ENCODE measurements around the gene CBX4.

The CBX4 gene

DNA sequence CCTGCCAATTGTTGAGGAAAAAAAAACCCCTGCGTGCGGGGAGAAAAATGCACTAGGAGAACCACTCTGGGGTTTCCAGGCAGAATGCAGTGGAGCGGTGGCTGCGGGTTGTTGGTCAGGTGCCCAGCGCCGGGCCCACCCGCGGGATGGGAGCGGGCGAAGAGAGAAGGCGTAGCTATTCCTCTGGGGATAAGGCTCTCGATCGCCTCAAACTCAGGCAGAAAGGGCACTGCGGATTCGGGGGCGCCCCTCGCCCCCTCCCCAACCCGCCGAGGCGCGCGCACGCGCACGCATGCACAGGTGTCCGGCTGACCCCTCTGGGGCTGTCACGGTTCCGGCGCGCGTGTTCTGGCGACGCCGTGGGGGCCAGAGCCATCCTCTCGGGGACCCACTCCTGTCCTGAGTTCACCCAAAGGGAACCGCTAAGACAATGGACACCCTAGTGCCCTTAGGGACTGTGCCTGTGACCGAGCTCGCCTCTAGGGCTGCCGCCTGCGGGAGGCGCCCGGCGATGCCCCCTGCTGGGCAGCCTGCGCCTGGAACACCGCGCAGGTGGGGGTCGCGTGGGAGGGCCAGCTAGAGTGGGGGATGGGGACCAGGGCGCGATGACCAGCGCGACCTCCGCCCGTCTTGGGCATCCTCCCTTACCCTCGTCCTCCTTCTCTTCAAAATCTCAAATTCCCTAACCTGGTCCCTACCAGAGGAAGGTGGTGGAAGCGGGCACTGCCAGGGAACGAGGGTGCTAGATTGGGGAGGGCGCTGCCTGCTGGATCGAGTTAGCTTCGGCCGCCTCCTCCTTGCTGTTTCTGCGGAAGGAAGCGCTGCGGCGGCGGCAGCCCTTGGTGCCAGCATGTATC lies 28.0 kb downstream of the CBX4 start:
- peak; percentile 57 to 61 for DNase-seq

DNA sequence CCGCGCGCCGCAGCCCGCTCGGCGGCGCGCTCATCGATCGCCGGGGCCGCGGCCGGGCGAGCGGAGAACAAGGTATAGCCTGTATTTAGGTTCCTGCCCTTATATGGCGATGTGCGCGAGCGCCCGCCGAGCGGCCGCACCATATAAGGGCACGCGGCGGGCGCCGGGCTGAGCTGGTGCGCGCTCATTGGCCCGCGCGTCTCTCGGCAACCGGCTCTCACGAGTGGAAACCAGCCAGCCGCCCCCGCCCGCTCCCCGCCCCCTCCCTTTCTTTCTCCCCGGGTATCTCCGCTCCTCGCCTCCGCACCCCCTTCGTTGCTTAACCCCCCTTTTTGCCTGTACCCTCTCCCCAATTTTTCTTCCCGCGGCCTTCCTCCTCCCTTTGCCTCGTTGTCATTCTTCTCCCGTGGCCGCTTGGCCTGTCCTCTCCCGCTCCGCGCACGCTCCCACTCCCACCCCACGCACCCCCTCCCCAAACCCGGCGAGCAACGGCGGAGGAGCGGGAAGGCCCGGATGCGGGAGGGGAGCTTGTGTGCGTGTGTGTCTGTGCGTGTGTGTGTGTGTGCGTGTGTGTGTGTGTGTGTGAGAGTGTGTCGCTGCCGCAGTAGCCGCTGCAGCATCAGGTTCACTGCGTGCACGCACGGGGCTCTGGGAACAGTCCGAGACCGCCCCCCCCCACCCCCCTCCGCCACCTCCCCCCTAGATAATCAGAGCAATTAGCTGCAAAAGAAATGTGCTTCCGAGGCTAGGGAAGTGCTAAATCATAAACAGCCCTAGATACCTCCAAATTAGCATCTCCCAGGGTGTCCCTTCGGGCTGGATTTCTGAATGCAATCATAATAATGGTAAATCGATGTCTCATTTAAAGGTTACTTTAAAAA lies 28.9 kb downstream of the CBX4 start:
- DNase-seq = peak; percentile 77 to 79

DNA sequence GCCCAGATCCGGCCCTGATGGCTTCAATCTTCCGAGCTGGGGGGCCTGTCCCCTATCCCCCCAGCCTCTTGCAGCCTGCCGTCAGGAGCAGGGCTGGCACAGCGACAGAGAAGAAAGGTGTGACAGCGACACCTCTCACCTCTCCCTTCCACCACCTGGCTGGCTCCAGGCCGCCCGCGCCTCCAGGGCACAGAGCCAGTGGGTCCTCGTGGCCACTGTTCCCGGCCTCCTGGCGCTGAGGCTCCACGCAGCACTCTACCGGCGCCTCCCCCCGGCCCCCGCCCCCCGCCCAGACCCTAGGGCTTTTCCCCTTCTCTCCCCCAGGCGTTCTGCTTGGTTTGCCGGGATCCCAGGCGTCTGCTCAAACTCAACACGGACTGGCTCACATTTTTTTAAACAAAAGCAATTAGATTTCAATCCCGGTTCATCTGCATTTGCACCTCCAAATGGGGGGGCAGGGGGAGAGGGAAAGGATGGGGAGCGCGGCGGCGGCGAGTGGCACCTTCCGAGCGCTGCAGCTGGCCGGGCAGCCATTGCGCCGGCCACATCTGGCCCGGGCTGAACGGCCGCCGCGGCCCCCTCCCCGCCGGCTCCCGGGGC lies 29.6 kb downstream of the CBX4 start:
- DNase-seq = no peak

DNA sequence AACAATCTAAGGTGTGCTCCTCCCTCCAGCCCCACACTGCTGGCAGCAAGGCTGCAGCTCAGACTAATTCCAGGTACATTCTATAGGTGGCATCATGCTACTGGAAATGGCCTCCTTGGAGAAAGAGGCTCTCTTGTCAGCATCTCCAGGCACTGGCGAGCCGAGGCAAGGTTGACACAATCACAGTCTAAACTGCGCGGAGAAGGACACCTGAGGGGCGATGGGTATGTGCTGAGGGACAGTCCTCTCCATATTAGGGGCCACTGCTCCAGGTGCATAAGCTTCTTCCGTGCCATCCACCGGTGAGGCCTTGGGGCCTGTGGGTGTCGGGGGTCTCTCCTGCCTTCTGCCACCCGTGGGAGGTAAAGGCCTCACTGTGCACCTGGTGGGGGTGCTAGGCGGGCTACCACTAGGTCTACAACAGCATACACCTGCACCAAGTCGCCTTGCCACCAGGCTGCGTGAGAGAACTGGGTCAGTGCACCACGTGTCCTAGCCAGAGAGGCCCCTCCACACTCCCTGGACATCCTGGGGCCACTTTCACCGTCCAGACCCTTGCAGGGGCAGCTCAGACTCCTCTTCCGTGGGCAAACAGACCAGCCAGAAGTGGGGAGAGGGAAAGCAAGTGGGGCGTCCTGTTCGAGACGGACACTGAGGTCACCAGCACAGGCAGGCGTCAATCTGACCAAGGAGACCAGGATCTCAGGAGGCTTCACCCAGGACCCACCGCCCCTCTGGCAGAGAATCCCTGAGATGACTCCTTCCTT lies 30.3 kb downstream of the CBX4 start:
- peak; percentile 49 to 53 for DNase-seq

DNA sequence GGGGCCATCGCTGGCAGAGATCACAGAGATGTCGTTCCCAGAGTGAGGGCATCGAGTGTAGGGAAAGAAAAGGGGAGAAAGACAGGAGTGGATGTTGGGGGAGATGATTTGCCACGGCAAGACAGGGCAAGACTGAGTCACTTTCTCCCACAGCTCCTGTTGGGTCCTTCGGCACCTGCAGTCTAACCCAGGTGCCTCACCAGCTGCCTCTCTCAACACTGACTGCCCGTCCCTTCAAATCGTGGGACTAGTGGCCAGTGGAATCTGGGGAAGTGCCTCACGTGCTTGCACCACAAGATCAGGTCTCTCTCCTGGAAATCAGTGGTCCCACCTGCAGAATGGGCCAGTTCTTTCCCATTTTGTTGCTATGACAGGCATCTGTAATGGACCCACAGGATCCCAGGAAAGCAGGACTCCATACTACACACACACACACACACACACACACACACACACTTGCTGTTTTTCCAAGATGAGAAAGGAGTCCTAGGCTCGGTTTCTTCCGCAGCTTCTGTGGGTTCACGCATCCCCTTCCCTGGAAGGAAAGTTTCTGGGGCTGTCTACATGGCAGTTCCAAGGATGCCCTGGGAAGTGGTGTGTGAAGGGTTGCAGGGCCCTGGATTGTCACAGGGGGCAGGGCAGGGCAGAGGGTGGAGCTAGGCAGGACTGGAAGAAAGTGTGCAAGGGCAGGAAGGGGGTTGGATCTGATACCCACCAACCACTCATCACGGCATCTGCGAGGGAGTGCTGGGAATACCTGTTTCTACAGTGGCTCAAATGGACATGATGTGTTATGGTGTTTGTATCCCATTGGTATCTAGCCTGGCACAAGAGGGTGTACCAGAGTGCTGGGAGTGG lies 32.1 kb downstream of the CBX4 start:
- DNase-seq = no peak

DNA sequence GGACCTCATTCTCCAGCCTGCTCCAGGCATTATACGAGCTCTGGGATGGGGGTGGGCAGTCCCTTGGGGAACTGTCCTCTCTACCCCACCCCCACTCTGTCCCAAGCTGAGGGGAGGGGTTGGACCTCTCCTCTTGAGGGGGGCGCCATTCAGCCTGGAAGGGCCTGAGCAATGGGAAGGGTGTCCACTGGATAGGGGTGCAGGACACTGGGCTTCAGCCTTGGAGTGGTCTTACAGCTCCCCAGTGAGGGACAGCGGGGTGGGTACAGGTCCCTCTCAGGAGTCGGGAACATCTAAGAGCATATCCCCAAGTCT lies 32.8 kb downstream of the CBX4 start:
- DNase-seq = no peak

DNA sequence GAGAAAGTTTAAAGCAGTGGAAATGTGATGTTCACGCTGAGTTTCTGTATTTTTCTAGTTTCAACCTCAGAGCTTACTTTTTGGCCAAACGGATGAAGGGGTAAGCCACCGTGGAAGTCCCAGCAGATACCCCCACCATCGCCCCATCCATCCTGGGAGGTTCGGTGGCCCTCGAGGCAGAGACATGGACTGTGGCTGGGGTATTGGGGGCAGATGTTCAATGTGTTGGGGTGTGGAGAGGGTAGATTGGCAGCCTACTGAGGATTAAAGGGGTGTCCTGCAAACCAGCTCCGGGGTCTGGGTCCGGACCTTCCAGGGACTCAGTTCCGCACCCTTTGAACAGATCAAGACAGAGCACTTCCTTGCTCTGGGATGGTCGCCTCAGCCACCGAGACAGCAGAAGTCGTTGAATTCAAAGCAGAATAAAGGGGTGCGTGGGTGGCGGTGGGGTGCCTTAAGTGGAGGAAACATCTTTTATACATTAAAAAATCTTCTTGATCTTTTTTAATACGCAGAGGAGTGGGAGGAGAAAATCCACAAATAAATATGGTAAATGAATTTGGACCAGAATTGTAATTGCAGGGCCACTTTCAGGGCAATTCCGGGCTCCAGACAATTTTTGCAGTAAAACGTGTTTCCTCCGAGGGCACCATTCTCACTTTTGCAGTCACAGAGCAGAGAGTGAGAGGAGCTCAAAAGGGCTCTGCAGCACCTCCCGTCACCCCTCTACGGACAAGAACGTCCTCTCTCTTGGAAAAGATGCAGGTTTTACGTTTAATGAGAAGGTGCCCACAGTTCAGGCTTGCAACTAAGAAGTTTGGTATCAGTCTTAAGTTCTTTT lies 34.2 kb downstream of the CBX4 start:
- DNase-seq = no peak

DNA sequence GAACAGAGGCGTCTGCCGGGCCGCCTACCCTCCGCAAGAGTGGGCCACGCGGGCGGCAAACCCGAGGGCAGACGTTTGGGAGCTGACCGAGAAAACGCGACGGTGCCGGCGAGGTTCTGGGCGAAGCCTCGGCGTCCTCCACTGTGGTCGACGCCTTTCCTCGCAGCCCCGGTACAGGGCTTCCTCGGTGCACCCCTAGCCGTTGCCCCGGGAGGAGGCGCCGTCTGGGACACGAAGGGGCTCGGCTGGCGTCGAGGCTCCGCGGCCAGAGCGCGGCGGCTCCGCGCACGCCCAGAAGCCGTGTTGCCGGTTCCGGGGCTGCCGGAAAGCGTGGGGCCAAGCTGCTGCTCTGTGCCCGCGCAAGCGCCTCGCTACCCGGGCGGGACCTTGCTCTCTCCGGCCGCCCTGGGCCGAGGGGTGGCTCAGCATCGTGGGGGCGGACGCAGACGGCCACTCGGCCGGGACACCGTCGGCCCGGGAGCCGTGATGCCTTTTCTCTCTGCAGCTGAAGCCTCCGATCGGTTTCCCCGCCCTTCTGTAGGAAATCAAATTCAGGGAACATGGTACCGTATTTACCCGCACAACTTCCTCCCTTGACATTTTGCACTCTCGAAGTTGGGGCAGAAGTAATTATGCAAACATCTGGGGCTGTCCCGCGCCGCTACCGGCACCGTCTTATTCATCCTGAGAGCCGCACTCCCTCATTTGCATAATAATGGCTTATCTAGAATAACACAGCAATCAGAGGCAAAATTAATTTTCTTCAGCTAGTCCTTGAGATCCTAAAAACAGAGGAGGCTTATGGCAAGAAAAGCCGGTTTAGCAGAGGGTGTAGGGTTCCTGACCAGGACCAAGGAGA lies 35.0 kb downstream of the CBX4 start:
- DNase-seq = peak; percentile 78 to 89

DNA sequence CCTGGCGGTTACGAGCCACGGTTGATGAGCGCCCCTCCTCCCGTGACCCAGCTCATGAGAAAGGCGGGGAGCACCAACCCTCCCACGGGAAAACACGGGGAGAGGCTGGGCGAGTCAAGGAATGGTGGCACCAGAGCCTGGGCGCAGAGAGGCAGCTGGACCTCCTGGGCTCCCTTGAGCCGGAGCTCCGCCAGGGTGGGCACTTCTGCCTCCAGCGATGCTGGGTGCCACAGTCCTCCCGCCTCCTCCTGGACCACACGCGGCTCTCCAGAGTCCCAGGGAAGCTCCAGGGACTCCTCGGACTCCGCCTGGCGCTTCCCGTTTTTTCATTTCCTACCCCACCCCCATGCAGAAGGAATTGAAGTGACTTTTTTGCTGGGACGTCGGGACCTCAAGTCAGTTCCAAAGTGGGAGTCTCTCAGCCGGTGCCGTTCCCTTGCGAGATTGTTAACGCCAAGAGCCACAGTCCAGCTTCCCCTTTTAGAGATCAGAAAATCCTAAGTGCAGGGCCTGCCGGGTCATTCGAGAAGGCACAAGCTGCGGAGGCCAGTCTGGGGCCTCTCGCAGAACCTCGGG lies 35.7 kb downstream of the CBX4 start:
- peak; percentile 57 to 59 for DNase-seq

DNA sequence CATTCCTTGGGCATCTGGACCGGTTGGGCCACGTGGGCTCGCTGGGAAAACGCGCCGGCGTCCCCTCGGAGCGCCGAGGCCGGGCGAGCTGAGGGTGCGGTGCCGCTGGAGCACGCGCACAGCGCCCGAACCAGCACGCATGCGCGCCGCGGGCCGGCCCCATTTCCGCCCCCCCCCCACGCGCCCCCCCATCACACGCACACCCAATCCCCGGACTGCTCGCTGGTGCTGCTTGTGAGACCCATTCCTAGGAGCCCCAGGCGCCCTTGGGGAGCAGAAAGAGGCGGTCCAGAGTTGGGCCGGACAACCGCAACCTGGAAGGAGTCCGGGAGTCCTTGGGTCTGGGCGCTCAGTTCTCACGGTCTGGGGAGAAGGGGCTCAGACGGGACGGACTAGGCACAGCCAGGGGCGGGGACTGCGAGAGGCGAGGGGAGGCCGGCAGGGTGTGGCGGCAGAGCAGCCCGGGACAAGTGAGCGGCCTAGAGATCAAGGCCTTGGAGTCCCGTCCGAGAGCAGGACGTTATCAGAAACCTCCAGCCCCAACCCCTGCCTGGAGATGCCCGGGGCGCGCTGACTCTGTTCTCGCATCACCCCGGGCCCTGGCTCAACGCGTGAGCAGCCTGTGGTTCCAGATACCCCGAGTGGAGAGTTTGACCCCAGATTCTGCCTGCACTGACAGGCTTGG lies 36.4 kb downstream of the CBX4 start:
- no peak for DNase-seq

DNA sequence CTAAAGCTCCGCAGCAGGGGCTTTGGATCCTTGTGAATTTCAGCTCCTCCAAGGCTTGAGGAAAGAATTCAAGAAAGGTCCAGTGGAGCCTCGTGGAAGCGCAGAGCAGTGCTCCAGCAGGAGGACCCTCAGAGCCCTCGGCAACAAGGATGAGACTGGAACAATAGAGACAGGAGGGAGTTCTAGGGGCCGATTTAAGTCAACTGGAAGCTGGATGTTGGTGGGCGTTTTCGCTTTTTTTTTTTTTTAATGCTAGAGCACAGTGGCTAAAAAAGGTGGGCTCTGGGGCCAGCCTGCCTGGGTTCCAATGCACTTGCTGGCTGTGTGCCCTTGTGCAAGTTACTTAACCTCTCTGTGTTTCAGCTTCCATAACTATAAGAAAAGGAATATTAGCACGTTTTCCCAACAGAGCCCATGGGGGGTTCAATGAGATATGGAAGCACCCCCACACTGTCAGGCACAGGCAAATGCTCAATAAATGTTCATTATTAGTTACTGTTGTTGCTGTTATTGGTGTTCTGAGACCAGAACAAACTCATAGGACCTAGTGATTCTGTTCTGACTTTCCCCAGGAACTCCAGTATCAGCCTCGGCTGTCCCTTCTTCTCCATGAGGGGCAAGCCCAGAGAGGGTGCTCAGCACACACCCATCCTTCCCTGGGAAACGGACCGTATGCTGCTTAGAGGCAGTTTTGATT lies 37.1 kb downstream of the CBX4 start:
- no peak for DNase-seq

DNA sequence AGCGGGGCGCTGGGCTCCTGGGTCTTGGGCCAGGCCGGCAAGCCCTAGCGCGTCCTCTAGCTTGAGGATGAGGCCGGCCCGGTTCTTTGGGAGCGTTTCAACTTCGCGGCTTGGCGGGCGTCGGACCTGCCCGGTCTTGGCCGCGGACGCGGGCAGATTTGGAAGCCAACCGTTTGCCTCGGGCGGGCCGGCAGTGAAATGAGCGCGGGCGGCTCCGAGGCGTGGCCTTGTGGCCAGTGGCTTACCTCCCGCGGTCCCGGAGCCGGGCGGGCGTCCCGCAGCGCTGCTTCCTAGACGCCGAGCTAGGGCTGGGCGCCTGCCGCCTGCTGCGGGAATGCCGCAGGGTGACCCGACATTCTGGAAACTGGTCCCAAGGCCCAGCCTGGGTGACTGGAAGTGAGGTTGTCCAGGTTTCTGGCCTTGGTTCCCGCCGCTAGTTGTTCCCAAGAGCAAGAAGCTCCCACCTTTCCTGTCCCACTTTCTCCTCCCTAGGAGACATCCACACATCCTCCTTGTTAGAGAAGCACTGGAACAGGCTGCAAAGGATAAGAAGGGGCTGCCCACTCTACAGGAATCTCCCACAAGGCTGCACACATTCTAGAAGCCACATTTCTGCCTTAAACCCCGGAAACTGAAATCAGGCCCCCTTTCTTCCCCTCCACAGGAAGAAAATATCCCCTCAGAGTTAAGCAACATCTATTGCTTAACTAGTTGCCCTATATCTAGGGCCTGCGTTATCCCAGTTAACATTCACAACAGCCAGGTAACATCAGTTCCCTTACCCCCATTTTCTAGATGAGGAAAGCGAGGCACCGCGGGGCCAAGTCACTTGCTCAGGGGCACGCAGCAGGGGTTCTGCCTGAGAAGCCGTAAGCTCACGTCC lies 37.8 kb downstream of the CBX4 start:
- DNase-seq = no peak

DNA sequence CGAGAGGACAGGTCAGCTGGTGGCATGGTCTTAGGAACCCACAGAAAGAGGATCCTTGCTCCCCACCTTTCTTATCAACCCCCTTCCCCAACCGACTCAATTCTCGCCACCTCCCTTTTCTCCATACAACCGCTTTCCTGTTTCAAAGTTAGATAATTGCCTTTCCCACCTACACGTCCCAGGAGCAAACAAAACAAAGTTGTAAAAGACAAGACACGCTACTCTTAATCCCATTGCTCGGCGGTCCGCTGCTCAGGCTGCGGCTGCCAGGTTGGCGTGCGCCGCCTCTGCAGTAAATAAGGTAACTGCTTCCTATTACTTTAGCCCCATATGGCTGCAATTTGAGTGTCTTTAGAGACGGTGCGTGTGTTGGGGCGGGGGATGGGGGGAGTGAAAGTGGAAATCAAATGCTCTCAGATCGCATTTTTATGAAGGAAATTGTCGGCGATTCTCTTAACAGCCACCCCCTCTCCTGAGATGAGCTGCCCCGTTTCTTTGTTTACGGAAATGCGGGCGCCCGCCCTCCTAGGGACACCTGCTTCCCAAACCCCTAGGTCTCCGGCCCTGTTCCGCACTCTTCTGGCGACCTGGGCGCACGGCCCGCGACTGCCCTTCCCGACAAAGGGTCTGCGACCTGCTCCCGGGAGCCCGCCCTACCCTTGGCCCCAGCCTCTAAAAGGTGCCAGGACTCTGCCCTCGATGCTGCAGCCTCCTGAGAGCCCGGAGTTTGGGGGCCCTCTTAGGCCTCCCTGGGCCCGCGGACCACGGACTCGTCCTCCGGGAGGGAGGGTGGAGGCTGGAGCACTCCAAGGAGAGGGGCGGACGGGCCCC lies 38.7 kb downstream of the CBX4 start:
- peak; percentile 67 to 78 for DNase-seq

DNA sequence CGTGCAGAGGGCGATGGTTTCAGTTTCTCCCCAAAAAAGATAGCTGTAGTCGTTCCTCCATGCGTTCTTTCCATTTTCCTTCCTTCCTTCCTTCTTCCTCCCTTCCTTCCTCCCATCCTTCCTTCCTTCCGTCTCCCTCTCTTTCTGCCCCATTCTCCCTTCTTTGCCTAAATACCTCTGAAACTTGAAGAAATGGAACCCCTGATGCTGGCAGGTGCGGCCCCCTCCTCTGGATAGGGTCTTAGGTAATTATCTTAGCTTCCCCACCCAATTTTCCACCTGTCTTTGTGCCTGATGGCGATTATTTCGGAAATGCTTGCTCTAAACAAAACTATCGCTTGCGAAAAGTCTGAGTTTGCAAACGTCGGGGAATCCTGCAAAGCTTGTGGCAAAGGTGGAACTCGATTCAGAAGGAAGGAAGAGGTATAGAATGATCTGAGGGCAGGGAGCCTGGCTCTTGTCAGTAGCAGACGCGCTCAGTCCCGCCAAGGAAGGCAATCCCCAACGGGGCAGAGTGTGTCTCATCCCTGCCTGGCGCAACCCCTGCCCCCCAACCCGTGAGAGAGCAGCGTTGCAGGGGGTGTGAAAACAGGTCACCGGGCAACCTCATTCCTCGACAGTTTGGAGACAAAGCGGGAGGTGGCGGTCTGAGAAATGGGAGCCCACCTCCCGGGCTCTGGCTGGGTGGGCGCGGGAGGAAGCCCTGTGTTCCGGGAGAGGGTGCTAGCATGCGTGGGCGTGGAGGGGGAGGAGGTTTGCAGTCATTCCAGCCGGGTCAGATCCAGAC lies 39.5 kb downstream of the CBX4 start:
- DNase-seq = no peak

DNA sequence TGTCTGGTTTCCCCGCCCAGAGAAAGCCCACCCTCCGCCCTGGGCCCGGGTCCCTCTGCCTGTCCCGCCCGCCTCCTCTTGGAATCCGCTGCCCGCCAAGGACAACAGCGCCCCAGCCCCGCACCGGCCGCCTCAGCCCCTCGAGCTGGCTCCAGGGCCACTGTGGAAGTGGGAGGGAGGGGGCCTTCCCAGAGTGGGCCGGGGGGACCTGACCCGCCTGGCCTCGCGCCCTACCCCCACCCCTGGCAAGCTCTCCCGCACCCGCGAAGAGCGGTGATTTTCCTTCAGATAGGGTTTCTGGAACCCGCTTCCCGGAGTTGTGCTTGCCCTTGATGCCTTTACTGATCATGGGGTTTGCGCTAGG lies 40.1 kb downstream of the CBX4 start:
- no peak for DNase-seq

Data from Kasumi-1 (cell line).